Mesothelial cell of epicardium (in vitro differentiated cells): ENCODE data around the gene ADCY2. TPM values are rescaled to one million over a fixed set of nuclear protein-coding genes. Genes with fewer than 3 reads are reported as not detected.

ENCODE experiments used
- DNase-seq, 2 experiments: peaks; one replicate each; pipeline ENCODE4 v3.0.0; 2021; ENCODE audit warnings: low spot score in 2 of 2; ENCODE audit not compliant: unreplicated experiment in 2 of 2
- H3K27ac Mint-ChIP-seq: 2 replicates; pipeline ENCODE4 v1.8.0; 2021; ENCODE audit warnings: mixed read lengths
- H3K27me3 Mint-ChIP-seq: 2 replicates; pipeline ENCODE4 v1.8.0; 2021; ENCODE audit warnings: low read depth, mixed read lengths
- H3K36me3 Mint-ChIP-seq: 2 replicates; pipeline ENCODE4 v1.8.0; 2021; ENCODE audit warnings: mixed read lengths
- H3K4me1 Mint-ChIP-seq: 2 replicates; pipeline ENCODE4 v1.8.0; 2021; ENCODE audit warnings: mixed read lengths
- H3K4me3 Mint-ChIP-seq: 2 replicates; pipeline ENCODE4 v1.8.0; 2021; ENCODE audit warnings: mild to moderate bottlenecking, moderate library complexity, mixed read lengths
- H3K9me3 Mint-ChIP-seq: 2 replicates; pipeline ENCODE4 v1.8.0; 2021; ENCODE audit warnings: mixed read lengths
- total RNA-seq: library from RNA; stranded (reverse); gene quantifications from 3 replicates; pipeline ENCODE4 v1.2.1, GENCODE V29; 2021
- TF ChIP-seq, protein P1 (sequence below): fragments of 200-600 bp; sonication (generic); IDR thresholded peaks from one replicate; pipeline ENCODE4 v1.5.0; 2021; ENCODE audit warnings: antibody characterized with exemption; ENCODE audit not compliant: unreplicated experiment

Gene ADCY2
- total RNA-seq, 1 donor from 2014 or later: 3.0 TPM

DNA sequence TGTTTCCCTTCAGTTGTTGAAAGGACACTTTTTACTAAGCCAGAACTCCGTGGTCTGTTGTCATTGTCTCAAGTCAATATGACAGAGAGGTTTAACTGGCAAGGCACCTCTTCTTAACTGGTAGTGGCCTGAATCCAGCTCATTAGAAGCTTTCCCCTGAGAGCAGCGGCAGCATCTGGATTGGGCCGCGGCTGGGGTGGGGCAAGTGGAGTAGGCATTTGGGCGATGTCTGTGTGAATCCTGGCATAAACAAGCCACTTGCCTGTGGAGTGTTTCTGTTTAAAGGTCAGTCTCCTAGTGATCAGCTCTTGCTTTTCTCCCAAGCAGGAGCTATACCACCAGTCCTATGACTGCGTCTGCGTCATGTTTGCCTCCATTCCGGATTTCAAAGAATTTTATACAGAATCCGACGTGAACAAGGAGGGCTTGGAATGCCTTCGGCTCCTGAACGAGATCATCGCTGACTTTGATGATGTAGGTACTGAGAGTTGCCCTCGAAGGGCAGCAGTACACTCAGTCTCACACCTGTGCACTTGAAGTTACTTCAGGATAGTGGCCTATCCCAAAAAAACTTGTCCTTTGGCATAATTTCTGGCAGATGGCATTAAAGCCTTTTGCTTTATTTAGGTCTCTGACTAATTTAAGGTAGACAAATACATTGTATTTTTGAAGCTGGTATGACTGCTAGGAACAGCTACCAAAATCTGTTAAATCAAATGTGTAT, 406.1 kb downstream of the ADCY2 start:
- TF ChIP-seq, protein P1, sequence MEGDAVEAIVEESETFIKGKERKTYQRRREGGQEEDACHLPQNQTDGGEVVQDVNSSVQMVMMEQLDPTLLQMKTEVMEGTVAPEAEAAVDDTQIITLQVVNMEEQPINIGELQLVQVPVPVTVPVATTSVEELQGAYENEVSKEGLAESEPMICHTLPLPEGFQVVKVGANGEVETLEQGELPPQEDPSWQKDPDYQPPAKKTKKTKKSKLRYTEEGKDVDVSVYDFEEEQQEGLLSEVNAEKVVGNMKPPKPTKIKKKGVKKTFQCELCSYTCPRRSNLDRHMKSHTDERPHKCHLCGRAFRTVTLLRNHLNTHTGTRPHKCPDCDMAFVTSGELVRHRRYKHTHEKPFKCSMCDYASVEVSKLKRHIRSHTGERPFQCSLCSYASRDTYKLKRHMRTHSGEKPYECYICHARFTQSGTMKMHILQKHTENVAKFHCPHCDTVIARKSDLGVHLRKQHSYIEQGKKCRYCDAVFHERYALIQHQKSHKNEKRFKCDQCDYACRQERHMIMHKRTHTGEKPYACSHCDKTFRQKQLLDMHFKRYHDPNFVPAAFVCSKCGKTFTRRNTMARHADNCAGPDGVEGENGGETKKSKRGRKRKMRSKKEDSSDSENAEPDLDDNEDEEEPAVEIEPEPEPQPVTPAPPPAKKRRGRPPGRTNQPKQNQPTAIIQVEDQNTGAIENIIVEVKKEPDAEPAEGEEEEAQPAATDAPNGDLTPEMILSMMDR: no peak
- H3K4me3 Mint-ChIP-seq: no peak overlapping the region

DNA sequence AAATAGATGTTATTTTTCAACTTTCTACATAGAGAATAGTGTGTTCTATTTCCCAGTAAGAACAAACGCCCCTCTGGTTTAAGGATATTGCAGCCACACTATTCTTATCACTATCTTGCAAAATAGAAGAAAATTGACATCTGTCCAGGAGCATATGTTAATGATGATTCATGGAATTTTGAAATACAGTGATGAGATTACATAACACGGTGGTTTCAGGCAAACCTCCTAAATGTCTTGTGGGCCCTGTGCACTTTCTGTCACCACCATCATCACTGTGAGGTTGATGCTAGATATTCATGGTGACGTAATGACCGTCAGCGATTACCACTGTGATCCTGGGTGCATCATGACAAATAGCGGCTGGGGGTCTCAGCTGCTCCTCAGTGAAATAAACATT, 406.9 kb downstream of the ADCY2 start:
- TF ChIP-seq, protein P1: no peak
- Mint-ChIP-seq H3K27ac (no peak overlapping the region), H3K9me3 (no peaks in the 10 kb centered on the region), H3K36me3 (no peaks in the 10 kb centered on the region), H3K27me3 (peaks cover 10% of the 10 kb centered on the region), H3K4me3 (no peak overlapping the region), H3K4me1 (no peaks in the 10 kb centered on the region)
- no peak for DNase-seq

More for the DNA sequence above, 406.1 kb downstream of the ADCY2 start:
- no peak for DNase-seq
- Mint-ChIP-seq H3K9me3 (no peaks in the 10 kb centered on the region), H3K27ac (no peak overlapping the region), H3K36me3 (no peaks in the 10 kb centered on the region), H3K27me3 (peaks cover 3% of the 10 kb centered on the region), H3K4me1 (no peaks in the 10 kb centered on the region)

DNA sequence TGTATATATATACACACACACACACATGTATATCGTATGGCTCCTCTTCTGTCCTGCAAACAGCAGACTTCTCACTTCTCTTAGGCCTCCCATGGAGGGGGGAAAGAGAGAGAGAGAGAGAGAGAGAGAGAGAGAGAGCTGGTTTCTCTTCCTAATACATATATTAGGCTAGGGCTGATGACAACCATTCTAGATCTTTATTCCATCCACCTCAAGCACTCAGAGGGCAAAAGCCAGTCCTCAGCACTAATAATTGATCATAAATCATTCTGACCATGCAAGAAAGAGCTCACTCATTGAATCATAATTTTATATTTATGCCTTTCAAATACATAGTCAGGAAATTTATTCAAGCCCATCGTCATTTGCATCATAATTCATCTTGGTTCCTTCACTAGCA, 408.0 kb downstream of the ADCY2 start:
- Mint-ChIP-seq H3K27ac (no peak overlapping the region), H3K9me3 (no peaks in the 10 kb centered on the region), H3K4me1 (no peaks in the 10 kb centered on the region), H3K27me3 (peaks cover 13% of the 10 kb centered on the region), H3K4me3 (no peak overlapping the region), H3K36me3 (no peaks in the 10 kb centered on the region)
- TF ChIP-seq, protein P1: no peak
- DNase-seq: no peak

DNA sequence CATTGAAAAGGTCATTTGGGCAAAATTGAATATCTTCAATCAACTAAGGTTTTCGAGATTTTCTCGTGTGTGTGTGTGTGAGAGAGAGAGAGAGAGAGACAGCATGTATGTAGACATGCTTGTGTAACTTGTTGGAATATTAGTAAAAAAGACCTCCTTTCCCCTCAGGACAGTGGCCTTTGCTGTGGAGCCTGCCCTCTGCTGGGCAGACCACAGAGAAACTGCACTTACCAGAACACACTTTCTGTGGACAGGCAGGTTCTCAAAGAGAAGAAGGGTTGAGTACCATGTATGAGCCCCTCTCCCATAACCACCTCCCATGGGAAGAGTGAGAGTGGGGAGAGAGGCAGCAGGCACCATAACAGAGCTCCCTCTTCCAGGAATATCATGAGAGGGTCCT, 409.4 kb downstream of the ADCY2 start:
- Mint-ChIP-seq H3K9me3 (no peaks in the 10 kb centered on the region), H3K36me3 (no peaks in the 10 kb centered on the region), H3K27ac (no peak overlapping the region), H3K4me3 (no peak overlapping the region), H3K27me3 (peaks cover 18% of the 10 kb centered on the region), H3K4me1 (no peaks in the 10 kb centered on the region)
- DNase-seq: no peak
- TF ChIP-seq, protein P1: no peak

DNA sequence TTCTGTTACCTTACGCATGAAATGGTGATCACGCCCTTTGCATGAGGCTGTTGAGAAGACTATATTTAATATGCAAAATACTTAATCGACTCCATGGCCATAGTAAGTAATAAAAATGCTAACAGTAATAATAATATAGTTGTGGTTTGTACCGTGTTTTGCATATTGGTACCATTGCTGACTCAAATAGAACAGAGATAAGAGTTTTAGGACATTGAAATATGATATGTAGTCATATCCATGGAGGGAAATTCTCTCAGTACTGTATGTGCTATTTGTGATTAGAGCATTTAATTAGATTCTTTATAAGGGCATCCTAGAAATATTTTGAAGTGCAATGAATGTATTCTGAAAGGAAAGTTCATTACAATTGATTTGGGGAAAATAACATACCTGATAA, 413.1 kb downstream of the ADCY2 start:
- Mint-ChIP-seq H3K27me3 (peaks cover 22% of the 10 kb centered on the region), H3K4me1 (peaks cover 10% of the 10 kb centered on the region), H3K27ac (no peak overlapping the region), H3K4me3 (no peak overlapping the region), H3K36me3 (no peaks in the 10 kb centered on the region), H3K9me3 (no peaks in the 10 kb centered on the region)
- DNase-seq: no peak
- TF ChIP-seq, protein P1: no peak
